22Rv1 (cell line): ENCODE results near the gene CNTNAP2.

Experiments
- H3K27ac ChIP-seq: fragments of 450-650 bp; 2 replicates; pipeline ENCODE4 v1.5.1; 2017
- CTCF ChIP-seq: fragments of 450-650 bp; IDR thresholded peaks from 2 replicates; pipeline ENCODE4 v1.5.1; 2017; ENCODE audit warnings: mild to moderate bottlenecking
- ZFX ChIP-seq: fragments of 450-650 bp; IDR thresholded peaks from 2 replicates; pipeline ENCODE4 v1.6.1; 2017; ENCODE audit warnings: antibody characterized with exemption, borderline replicate concordance

The CNTNAP2 gene

GRCh38 chr7:147311336-147311735 is 1194.7 kb downstream of the CNTNAP2 start:
- TF ChIP-seq CTCF (no peak), ZFX (no peak)
- no peak overlapping the region for H3K27ac ChIP-seq

GRCh38 chr7:147321504-147321903 is 1204.9 kb downstream of the CNTNAP2 start:
- no peak for TF ChIP-seq CTCF
- no peak for TF ChIP-seq ZFX
- H3K27ac ChIP-seq = no peak overlapping the region

GRCh38 chr7:147332988-147333387 is 1216.4 kb downstream of the CNTNAP2 start:
- no peak overlapping the region for H3K27ac ChIP-seq
- no peak for TF ChIP-seq CTCF
- TF ChIP-seq ZFX = no peak

GRCh38 chr7:147363101-147363500 is 1246.5 kb downstream of the CNTNAP2 start:
- TF ChIP-seq CTCF = no peak
- TF ChIP-seq ZFX = no peak
- H3K27ac ChIP-seq = no peak overlapping the region

- TF ChIP-seq ZFX (no peak), CTCF (no peak)
- H3K27ac ChIP-seq = no peak overlapping the region
These were observed 1259.6 kb downstream of the CNTNAP2 start for GRCh38 chr7:147376192-147376591.

GRCh38 chr7:147380926-147381325 is 1264.3 kb downstream of the CNTNAP2 start:
- no peak overlapping the region for H3K27ac ChIP-seq
- TF ChIP-seq ZFX (no peak), CTCF (no peak)

GRCh38 chr7:147394329-147394728 is 1277.7 kb downstream of the CNTNAP2 start:
- H3K27ac ChIP-seq = no peak overlapping the region
- TF ChIP-seq CTCF (no peak), ZFX (no peak)
